Measurements from ENCODE around the gene CENPM.
"Not testable (repeated sequence)": the region's sequence is repeated elsewhere in the genome, so short reads cannot be mapped to it uniquely, and the experiment has no call there.

The CENPM gene

GRCh38 chr22:41966607-41967240, 19.8 kb upstream of the CENPM start:
- peak; percentile 35 to 37 for DNase-seq (ENCODE audit: low read depth in 2 of 2)

- no peak for DNase-seq (ENCODE audit: low read depth in 2 of 2)
Measured at GRCh38 chr22:41966225-41966606, 19.3 kb upstream of the CENPM start.

GRCh38 chr22:41964112-41964491, 17.1 kb upstream of the CENPM start:
- DNase-seq (ENCODE audit: low read depth in 2 of 2) = no peak

- DNase-seq (ENCODE audit: low read depth in 2 of 2) = no peak
Measured at GRCh38 chr22:41963453-41964111, 16.6 kb upstream of the CENPM start.

- DNase-seq (ENCODE audit: low read depth in 2 of 2) = no peak
Measured at GRCh38 chr22:41957941-41958556, 11.1 kb upstream of the CENPM start.

GRCh38 chr22:41952713-41953112, 5.8 kb upstream of the CENPM start:
- DNase-seq (ENCODE audit: low read depth in 2 of 2) = no peak

- DNase-seq (ENCODE audit: low read depth in 2 of 2) = no peak
Measured at GRCh38 chr22:41951898-41952474, 5.0 kb upstream of the CENPM start, which contains the start of gene SMIM45. TSS of gene SMIM45 (plus strand) at chr22:41952150.

- no peak for DNase-seq (ENCODE audit: low read depth in 2 of 2)
Measured at GRCh38 chr22:41949297-41949965, 2.5 kb upstream of the CENPM start.

GRCh38 chr22:41948928-41949296, 2.0 kb upstream of the CENPM start:
- DNase-seq (ENCODE audit: low read depth in 2 of 2) = not testable (repeated sequence)

- DNase-seq (ENCODE audit: low read depth in 2 of 2) = no peak
Measured at GRCh38 chr22:41948142-41948541, 1.2 kb upstream of the CENPM start.

- no peak for DNase-seq (ENCODE audit: low read depth in 2 of 2)
Measured at GRCh38 chr22:41947424-41948080, 600 bp upstream of the CENPM start.

GRCh38 chr22:41943661-41944209, 3.2 kb downstream of the CENPM start:
- no peak for DNase-seq (ENCODE audit: low read depth in 2 of 2)

- DNase-seq (ENCODE audit: low read depth in 2 of 2) = peak; percentile 37 to 46
Measured at GRCh38 chr22:41940832-41941765, 5.9 kb downstream of the CENPM start.

- no peak for DNase-seq (ENCODE audit: low read depth in 2 of 2)
Measured at GRCh38 chr22:41939981-41940831, 6.7 kb downstream of the CENPM start.

- no peak for DNase-seq (ENCODE audit: low read depth in 2 of 2)
Measured at GRCh38 chr22:41936894-41937169, 10.1 kb downstream of the CENPM start.

- DNase-seq (ENCODE audit: low read depth in 2 of 2) = no peak
Measured at GRCh38 chr22:41935509-41935908, 11.4 kb downstream of the CENPM start.

- DNase-seq (ENCODE audit: low read depth in 2 of 2) = no peak
Measured at GRCh38 chr22:41935015-41935351, 12.0 kb downstream of the CENPM start.

- DNase-seq (ENCODE audit: low read depth in 2 of 2) = no peak
Measured at GRCh38 chr22:41934284-41935014, 12.5 kb downstream of the CENPM start.

Data from fibroblast of skin of left biceps (primary cell).